PFSK-1 (cell line): ENCODE data around the gene SIAH2.

ENCODE experiments used
- FOXP2 ChIP-seq: optimal IDR thresholded peaks from 2 replicates; pipeline ENCODE3; 2011; ENCODE audit warnings: borderline replicate concordance, control low read depth, inconsistent platforms; ENCODE audit not compliant: insufficient read depth; ENCODE audit errors: extremely low read length, extremely low read depth
- POLR2AphosphoS5 ChIP-seq: IDR thresholded peaks from 2 replicates; pipeline ENCODE4 v1.6.1; 2012; ENCODE audit warnings: low read depth, mild to moderate bottlenecking, control low read depth, low read length, moderate library complexity
- SIN3A ChIP-seq: IDR thresholded peaks from 2 replicates; pipeline ENCODE4 v1.6.1; 2012; ENCODE audit warnings: mild to moderate bottlenecking, low read length, moderate library complexity, borderline replicate concordance; ENCODE audit not compliant: insufficient read depth
- TF ChIP-seq, protein P1 (sequence below), 2 experiments: IDR thresholded peaks; 2 replicates each; pipeline versions ENCODE4 v1.6.1 to v1.8.0; 2011 to 2012; ENCODE audit warnings: low read depth in 2 of 2, low read length in 2 of 2, control low read depth in 1 of 2, inconsistent platforms in 1 of 2, mild to moderate bottlenecking in 1 of 2, moderate library complexity in 1 of 2; ENCODE audit not compliant: insufficient read depth in 1 of 2

DNA sequence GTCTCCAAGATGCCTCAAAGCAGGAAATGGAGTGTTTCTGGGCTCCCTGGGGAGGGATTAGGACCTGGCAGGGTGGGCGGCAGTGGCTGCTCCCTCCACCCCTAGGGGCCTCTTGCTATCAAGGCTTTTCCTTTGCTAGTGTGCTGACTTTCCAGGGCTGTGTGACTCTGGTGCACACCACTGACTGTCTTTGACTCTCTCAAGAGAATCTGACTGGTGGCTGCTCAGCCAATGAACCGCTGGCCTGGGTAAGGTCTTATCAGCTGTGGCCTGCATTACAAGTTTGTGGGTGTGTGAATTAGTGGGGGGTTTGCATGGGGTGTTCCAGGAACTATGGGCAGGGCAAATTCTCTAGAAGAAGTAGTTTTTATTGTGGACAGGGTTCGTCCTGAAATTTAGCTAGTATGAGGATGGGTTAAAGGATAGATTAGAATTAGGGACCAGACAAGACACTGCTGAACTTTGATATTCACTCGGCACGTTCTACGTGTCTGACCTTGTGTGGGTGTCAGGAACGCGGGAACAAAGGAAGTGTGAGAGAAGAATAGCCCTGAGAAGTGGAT lies 29.5 kb downstream of the SIAH2 start:
- no peak for TF ChIP-seq POLR2AphosphoS5
- TF ChIP-seq SIN3A = no peak
- TF ChIP-seq, protein P1, sequence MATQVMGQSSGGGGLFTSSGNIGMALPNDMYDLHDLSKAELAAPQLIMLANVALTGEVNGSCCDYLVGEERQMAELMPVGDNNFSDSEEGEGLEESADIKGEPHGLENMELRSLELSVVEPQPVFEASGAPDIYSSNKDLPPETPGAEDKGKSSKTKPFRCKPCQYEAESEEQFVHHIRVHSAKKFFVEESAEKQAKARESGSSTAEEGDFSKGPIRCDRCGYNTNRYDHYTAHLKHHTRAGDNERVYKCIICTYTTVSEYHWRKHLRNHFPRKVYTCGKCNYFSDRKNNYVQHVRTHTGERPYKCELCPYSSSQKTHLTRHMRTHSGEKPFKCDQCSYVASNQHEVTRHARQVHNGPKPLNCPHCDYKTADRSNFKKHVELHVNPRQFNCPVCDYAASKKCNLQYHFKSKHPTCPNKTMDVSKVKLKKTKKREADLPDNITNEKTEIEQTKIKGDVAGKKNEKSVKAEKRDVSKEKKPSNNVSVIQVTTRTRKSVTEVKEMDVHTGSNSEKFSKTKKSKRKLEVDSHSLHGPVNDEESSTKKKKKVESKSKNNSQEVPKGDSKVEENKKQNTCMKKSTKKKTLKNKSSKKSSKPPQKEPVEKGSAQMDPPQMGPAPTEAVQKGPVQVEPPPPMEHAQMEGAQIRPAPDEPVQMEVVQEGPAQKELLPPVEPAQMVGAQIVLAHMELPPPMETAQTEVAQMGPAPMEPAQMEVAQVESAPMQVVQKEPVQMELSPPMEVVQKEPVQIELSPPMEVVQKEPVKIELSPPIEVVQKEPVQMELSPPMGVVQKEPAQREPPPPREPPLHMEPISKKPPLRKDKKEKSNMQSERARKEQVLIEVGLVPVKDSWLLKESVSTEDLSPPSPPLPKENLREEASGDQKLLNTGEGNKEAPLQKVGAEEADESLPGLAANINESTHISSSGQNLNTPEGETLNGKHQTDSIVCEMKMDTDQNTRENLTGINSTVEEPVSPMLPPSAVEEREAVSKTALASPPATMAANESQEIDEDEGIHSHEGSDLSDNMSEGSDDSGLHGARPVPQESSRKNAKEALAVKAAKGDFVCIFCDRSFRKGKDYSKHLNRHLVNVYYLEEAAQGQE (IDR thresholded peaks at IDR 0.05; ENCODE audit: insufficient read depth in 1 of 2, low read depth in 2 of 2, low read length in 2 of 2) = no peak
- no peak for TF ChIP-seq FOXP2
